Naive thymus-derived CD4-positive, alpha-beta T cell (primary cell): Measurements from ENCODE around the gene USP17L15. TPM values are rescaled to one million over a fixed set of nuclear protein-coding genes. Genes with fewer than 3 reads are reported as not detected.
"Not testable (repeated sequence)": the region's sequence is repeated elsewhere in the genome, so short reads cannot be mapped to it uniquely, and the experiment has no call there.

Source experiments
- ATAC-seq: fragments of 150-1000 bp; cut with Tn5 transposase; 2 replicates; pipeline ENCODE4 v1.10.0; 2021; ENCODE audit warnings: mild to moderate bottlenecking, moderate library complexity
- CTCF ChIA-PET: fragments of 350-600 bp; sonication (Branson Sonifier 250); formaldehyde crosslinking; loops from one replicate; lab custom pipeline; 2021; ENCODE audit warnings: antibody characterized with exemption; lab: Charles Lee
- POLR2A ChIA-PET: fragments of 350-600 bp; sonication (Branson Sonifier 250); formaldehyde crosslinking; loops from one replicate; lab custom pipeline; 2021; ENCODE audit warnings: antibody characterized with exemption, inconsistent platforms; lab: Charles Lee
- DNase-seq, 9 donors: peaks; one replicate each; pipeline versions ENCODE4 v3.0.0 to v3.0.0-alpha.2; 2020 to 2022; ENCODE audit warnings: mixed read lengths in 1 of 9
- H3K27ac ChIP-seq: one replicate; pipeline ENCODE4 v1.7.0; 2013; ENCODE audit warnings: mild to moderate bottlenecking, low read depth, low read length, moderate library complexity
- H3K27me3 ChIP-seq, 2 donors: one replicate each; pipeline ENCODE4 v1.7.0; 2013; ENCODE audit warnings: low read length in 2 of 2, mild to moderate bottlenecking in 2 of 2, moderate library complexity in 2 of 2; ENCODE audit not compliant: control insufficient read depth in 2 of 2, insufficient read depth in 2 of 2
- H3K36me3 ChIP-seq, 3 experiments: 1 replicate in 2 of 3; 2 replicates in 1 of 3; pipeline ENCODE4 v1.7.0; 2013; ENCODE audit warnings: low read length in 3 of 3, mild to moderate bottlenecking in 3 of 3, moderate library complexity in 1 of 3; ENCODE audit not compliant: insufficient read depth in 3 of 3, control insufficient read depth in 2 of 3
- H3K4me1 ChIP-seq, 2 donors: one replicate each; pipeline ENCODE4 v1.7.0; 2013; ENCODE audit warnings: low read length in 2 of 2, mild to moderate bottlenecking in 2 of 2, moderate library complexity in 1 of 2; ENCODE audit not compliant: control insufficient read depth in 2 of 2, insufficient read depth in 2 of 2
- H3K4me3 ChIP-seq: 2 replicates; pipeline ENCODE4 v1.7.0; 2013; ENCODE audit warnings: mild to moderate bottlenecking, low read length
- H3K9me3 ChIP-seq, 3 experiments: 1 replicate in 2 of 3; 2 replicates in 1 of 3; pipeline ENCODE4 v1.7.0; 2013; ENCODE audit warnings: low read length in 3 of 3; ENCODE audit not compliant: control insufficient read depth in 2 of 3
- H3K27ac Mint-ChIP-seq, 9 donors: one replicate each; pipeline ENCODE4 v1.8.0; 2020 to 2022; ENCODE audit warnings: mixed read lengths in 9 of 9, mild to moderate bottlenecking in 8 of 9, moderate library complexity in 5 of 9, inconsistent platforms in 2 of 9
- H3K27me3 Mint-ChIP-seq, 5 donors: one replicate each; pipeline ENCODE4 v1.8.0; 2021 to 2022; ENCODE audit warnings: mixed read lengths in 5 of 5, mild to moderate bottlenecking in 1 of 5
- H3K36me3 Mint-ChIP-seq, 5 donors: one replicate each; pipeline ENCODE4 v1.8.0; 2020 to 2022; ENCODE audit warnings: mixed read lengths in 5 of 5, mild to moderate bottlenecking in 3 of 5, inconsistent platforms in 1 of 5
- H3K4me1 Mint-ChIP-seq, 7 donors: one replicate each; pipeline ENCODE4 v1.8.0; 2020 to 2022; ENCODE audit warnings: mixed read lengths in 7 of 7, mild to moderate bottlenecking in 3 of 7, inconsistent platforms in 1 of 7
- H3K4me3 Mint-ChIP-seq, 10 donors: one replicate each; pipeline ENCODE4 v1.8.0; 2020 to 2022; ENCODE audit warnings: mild to moderate bottlenecking in 10 of 10, mixed read lengths in 10 of 10, moderate library complexity in 6 of 10, inconsistent platforms in 2 of 10
- H3K9me3 Mint-ChIP-seq, 11 donors: one replicate each; pipeline ENCODE4 v1.8.0; 2020 to 2022; ENCODE audit warnings: mixed read lengths in 11 of 11, mild to moderate bottlenecking in 4 of 11, inconsistent platforms in 1 of 11, moderate library complexity in 1 of 11
- intact Hi-C, 2 donors: fragments of 100-400 bp; cut with micrococcal nuclease; formaldehyde crosslinking; loops; one replicate each; pipeline ENCODE4 v1.15.1; 2023
- polyA plus RNA-seq, 2 donors: library from polyadenylated mRNA; unstranded; fragments of 300-500 nt; fragmentation: Illumina TruSeq; gene quantifications; one replicate each; pipeline ENCODE4 v1.2.3, GENCODE V29; 2021
- total RNA-seq, 6 experiments: library from RNA in 5 of 6; stranded (reverse) in 5 of 6; gene quantifications; 1 replicate in 5 of 6; 2 replicates in 1 of 6; pipeline ENCODE4 v1.2.3 and lab custom pipeline; 2021 to 2026

The USP17L15 gene
- total and polyA plus RNA-seq, 7 experiments from 2014 or later, result not detected

DNA sequence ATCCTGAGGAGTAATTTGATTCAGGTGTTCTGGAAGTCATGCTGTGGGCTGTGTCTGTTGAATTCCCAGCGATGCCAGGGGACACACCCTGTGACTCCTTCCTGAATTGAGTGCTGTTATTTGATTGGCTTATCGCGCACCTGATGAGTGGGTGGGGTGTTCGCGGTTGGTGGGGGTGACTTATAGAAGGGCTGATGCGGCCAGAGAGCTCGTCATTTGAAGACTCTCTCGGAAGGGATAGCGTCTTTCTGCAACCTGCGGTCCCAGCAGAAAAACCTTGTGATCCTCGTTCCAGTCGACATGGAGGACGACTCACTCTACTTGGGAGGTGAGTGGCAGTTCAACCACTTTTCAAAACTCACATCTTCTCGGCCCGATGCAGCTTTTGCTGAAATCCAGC, 33.1 kb downstream of the USP17L15 start, which contains the start of gene USP17L22:
Gene USP17L22, plus strand, starts transcription at position 301 of the 400 bp plus-strand sequence. Its CDS starts 0 bp downstream, at position 301.
- DNase-seq, H3K27me3 Mint-ChIP-seq, H3K36me3 ChIP-seq, H3K27ac ChIP-seq, H3K4me3 Mint-ChIP-seq, H3K36me3 Mint-ChIP-seq, H3K27ac Mint-ChIP-seq, POLR2A ChIA-PET, H3K4me1 Mint-ChIP-seq, H3K27me3 ChIP-seq, ATAC-seq, H3K4me3 ChIP-seq, H3K9me3 ChIP-seq, CTCF ChIA-PET, H3K4me1 ChIP-seq, intact Hi-C loops, H3K9me3 Mint-ChIP-seq: not testable (repeated sequence)

DNA sequence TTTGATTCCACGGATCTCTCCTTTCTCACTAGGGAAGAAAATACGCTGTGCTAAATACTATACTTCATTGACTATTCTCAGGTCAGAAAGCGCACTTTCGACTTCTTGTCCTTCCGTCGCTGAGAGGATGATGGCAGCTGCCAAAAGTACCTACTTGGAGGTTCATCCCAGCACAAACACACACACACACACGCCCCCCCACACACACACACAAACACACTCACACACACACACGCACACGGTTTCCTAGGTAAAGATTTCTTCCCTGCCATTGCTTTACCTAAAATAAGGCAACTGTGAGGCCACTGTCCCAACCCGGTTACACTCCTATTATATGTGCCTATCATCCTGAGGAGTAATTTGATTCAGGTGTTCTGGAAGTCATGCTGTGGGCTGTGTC, 37.5 kb downstream of the USP17L15 start:
- POLR2A ChIA-PET, H3K4me1 Mint-ChIP-seq, H3K27me3 ChIP-seq, H3K4me3 ChIP-seq, H3K4me3 Mint-ChIP-seq, H3K9me3 ChIP-seq, H3K27ac ChIP-seq, H3K36me3 ChIP-seq, intact Hi-C loops, H3K36me3 Mint-ChIP-seq, CTCF ChIA-PET, ATAC-seq, H3K27me3 Mint-ChIP-seq, H3K27ac Mint-ChIP-seq, H3K4me1 ChIP-seq, H3K9me3 Mint-ChIP-seq: not testable (repeated sequence)
- DNase-seq, result peak in 4 of 9 donors; percentile 0 to 21 (median 12)

Other genes with a start within 250 kb of the USP17L15 start
- not detected for gene FAM90A26, start 64.0 kb upstream of the USP17L15 start, total RNA-seq
- gene FAM90A26, start 64.0 kb upstream of the USP17L15 start, polyA plus RNA-seq, result not detected
- not detected for gene USP17L10, start 23.7 kb upstream of the USP17L15 start, total RNA-seq
- not detected for gene USP17L10, start 23.7 kb upstream of the USP17L15 start, polyA plus RNA-seq
- gene USP17L11, start 19.0 kb upstream of the USP17L15 start, total RNA-seq, result not detected
- not detected for gene USP17L11, start 19.0 kb upstream of the USP17L15 start, polyA plus RNA-seq
- not detected for gene USP17L12, start 14.2 kb upstream of the USP17L15 start, total RNA-seq
- gene USP17L12, start 14.2 kb upstream of the USP17L15 start, polyA plus RNA-seq, result not detected
- gene USP17L13, start 9.5 kb upstream of the USP17L15 start, total RNA-seq, result not detected
- not detected for gene USP17L13, start 9.5 kb upstream of the USP17L15 start, polyA plus RNA-seq
- gene USP17L17, start 9.5 kb downstream of the USP17L15 start, total RNA-seq, result not detected
- not detected for gene USP17L17, start 9.5 kb downstream of the USP17L15 start, polyA plus RNA-seq
- not detected for gene USP17L18, start 14.2 kb downstream of the USP17L15 start, total RNA-seq
- not detected for gene USP17L18, start 14.2 kb downstream of the USP17L15 start, polyA plus RNA-seq
- gene USP17L19, start 19.0 kb downstream of the USP17L15 start, total RNA-seq, result not detected
- not detected for gene USP17L19, start 19.0 kb downstream of the USP17L15 start, polyA plus RNA-seq
- not detected for gene USP17L20, start 23.7 kb downstream of the USP17L15 start, total RNA-seq
- gene USP17L20, start 23.7 kb downstream of the USP17L15 start, polyA plus RNA-seq, result not detected
- not detected for gene USP17L21, start 28.5 kb downstream of the USP17L15 start, total RNA-seq
- gene USP17L21, start 28.5 kb downstream of the USP17L15 start, polyA plus RNA-seq, result not detected
- not detected for gene USP17L22, start 33.2 kb downstream of the USP17L15 start, total RNA-seq
- not detected for gene USP17L22, start 33.2 kb downstream of the USP17L15 start, polyA plus RNA-seq
- gene USP17L24, start 90.8 kb downstream of the USP17L15 start, total RNA-seq, result not detected
- gene USP17L24, start 90.8 kb downstream of the USP17L15 start, polyA plus RNA-seq, result not detected
- gene USP17L25, start 95.5 kb downstream of the USP17L15 start, total RNA-seq, result not detected
- gene USP17L25, start 95.5 kb downstream of the USP17L15 start, polyA plus RNA-seq, result not detected
- gene USP17L26, start 100.3 kb downstream of the USP17L15 start, total RNA-seq, result not detected
- not detected for gene USP17L26, start 100.3 kb downstream of the USP17L15 start, polyA plus RNA-seq
- gene USP17L5, start 105.0 kb downstream of the USP17L15 start, total RNA-seq, result not detected
- not detected for gene USP17L5, start 105.0 kb downstream of the USP17L15 start, polyA plus RNA-seq
- gene USP17L27, start 109.8 kb downstream of the USP17L15 start, total RNA-seq, result not detected
- gene USP17L27, start 109.8 kb downstream of the USP17L15 start, polyA plus RNA-seq, result not detected
- gene USP17L28, start 114.5 kb downstream of the USP17L15 start, total RNA-seq, result not detected
- gene USP17L28, start 114.5 kb downstream of the USP17L15 start, polyA plus RNA-seq, result not detected
- not detected for gene USP17L29, start 119.3 kb downstream of the USP17L15 start, total RNA-seq
- gene USP17L29, start 119.3 kb downstream of the USP17L15 start, polyA plus RNA-seq, result not detected
- not detected for gene USP17L30, start 128.7 kb downstream of the USP17L15 start, total RNA-seq
- not detected for gene USP17L30, start 128.7 kb downstream of the USP17L15 start, polyA plus RNA-seq
- gene DEFB131A, start 210.0 kb downstream of the USP17L15 start, total RNA-seq, result not detected
- not detected for gene DEFB131A, start 210.0 kb downstream of the USP17L15 start, polyA plus RNA-seq